CD8-positive, alpha-beta memory T cell (primary cell): ENCODE measurements around the gene COL24A1. TPM values are rescaled to one million over a fixed set of nuclear protein-coding genes. Genes with fewer than 3 reads are reported as not detected.
"Not testable (repeated sequence)": the region's sequence is repeated elsewhere in the genome, so short reads cannot be mapped to it uniquely, and the experiment has no call there.

Source experiments
- CTCF ChIA-PET: fragments of 350-600 bp; sonication (Branson Sonifier 250); formaldehyde crosslinking; loops from one replicate; lab custom pipeline; 2021; ENCODE audit warnings: antibody characterized with exemption; lab: Charles Lee
- POLR2A ChIA-PET: fragments of 350-600 bp; sonication (Branson Sonifier 250); formaldehyde crosslinking; loops from one replicate; lab custom pipeline; 2021; ENCODE audit warnings: antibody characterized with exemption; lab: Charles Lee
- DNase-seq, 5 donors: peaks; one replicate each; pipeline versions ENCODE4 v3.0.0 to v3.0.0-alpha.2; 2020 to 2022; ENCODE audit warnings: mixed read lengths in 1 of 5
- H3K27ac ChIP-seq: one replicate; pipeline ENCODE4 v1.7.0; 2013; ENCODE audit warnings: low read depth, mild to moderate bottlenecking, low read length, moderate library complexity
- H3K27me3 ChIP-seq: 2 replicates; pipeline ENCODE4 v1.7.0; 2013; ENCODE audit warnings: low read length, mild to moderate bottlenecking; ENCODE audit not compliant: insufficient read depth, poor library complexity, severe bottlenecking
- H3K36me3 ChIP-seq: 2 replicates; pipeline ENCODE4 v1.7.0; 2013; ENCODE audit warnings: mild to moderate bottlenecking, low read length, moderate library complexity; ENCODE audit not compliant: insufficient read depth
- H3K4me1 ChIP-seq: 2 replicates; pipeline ENCODE4 v1.7.0; 2013; ENCODE audit warnings: mild to moderate bottlenecking, low read length, moderate library complexity; ENCODE audit not compliant: insufficient read depth
- H3K4me3 ChIP-seq: 2 replicates; pipeline ENCODE4 v1.7.0; 2013; ENCODE audit warnings: mild to moderate bottlenecking, low read length
- H3K9me3 ChIP-seq: 2 replicates; pipeline ENCODE4 v1.7.0; 2013; ENCODE audit warnings: mild to moderate bottlenecking, low read length
- H3K27ac Mint-ChIP-seq, 8 donors: one replicate each; pipeline ENCODE4 v1.8.0; 2020 to 2021; ENCODE audit warnings: mixed read lengths in 8 of 8, mild to moderate bottlenecking in 6 of 8, inconsistent platforms in 3 of 8, moderate library complexity in 3 of 8
- H3K27me3 Mint-ChIP-seq, 2 donors: one replicate each; pipeline ENCODE4 v1.8.0; 2020 to 2021; ENCODE audit warnings: mixed read lengths in 2 of 2, mild to moderate bottlenecking in 1 of 2, moderate library complexity in 1 of 2
- H3K36me3 Mint-ChIP-seq, 3 donors: one replicate each; pipeline ENCODE4 v1.8.0; 2020 to 2021; ENCODE audit warnings: mixed read lengths in 3 of 3, inconsistent platforms in 1 of 3, mild to moderate bottlenecking in 1 of 3
- H3K4me1 Mint-ChIP-seq, 3 donors: one replicate each; pipeline ENCODE4 v1.8.0; 2020 to 2021; ENCODE audit warnings: mixed read lengths in 3 of 3, inconsistent platforms in 1 of 3, mild to moderate bottlenecking in 1 of 3
- H3K4me3 Mint-ChIP-seq, 7 donors: one replicate each; pipeline ENCODE4 v1.8.0; 2020 to 2021; ENCODE audit warnings: mixed read lengths in 7 of 7, mild to moderate bottlenecking in 6 of 7, moderate library complexity in 4 of 7, inconsistent platforms in 2 of 7
- H3K9me3 Mint-ChIP-seq, 5 donors: one replicate each; pipeline ENCODE4 v1.8.0; 2020 to 2022; ENCODE audit warnings: mixed read lengths in 5 of 5, mild to moderate bottlenecking in 3 of 5, moderate library complexity in 2 of 5, inconsistent platforms in 1 of 5
- polyA plus RNA-seq: library from polyadenylated mRNA; unstranded; fragments of 300-500 nt; fragmentation: Illumina TruSeq; gene quantifications from one replicate; pipeline ENCODE4 v1.2.3, GENCODE V29; 2021
- total RNA-seq, 2 experiments: library from RNA; stranded (reverse); gene quantifications; one replicate each; pipeline ENCODE4 v1.2.3, GENCODE V29; 2021

COL24A1 gene
- total and polyA plus RNA-seq, 3 experiments from 2014 or later: not detected

DNA sequence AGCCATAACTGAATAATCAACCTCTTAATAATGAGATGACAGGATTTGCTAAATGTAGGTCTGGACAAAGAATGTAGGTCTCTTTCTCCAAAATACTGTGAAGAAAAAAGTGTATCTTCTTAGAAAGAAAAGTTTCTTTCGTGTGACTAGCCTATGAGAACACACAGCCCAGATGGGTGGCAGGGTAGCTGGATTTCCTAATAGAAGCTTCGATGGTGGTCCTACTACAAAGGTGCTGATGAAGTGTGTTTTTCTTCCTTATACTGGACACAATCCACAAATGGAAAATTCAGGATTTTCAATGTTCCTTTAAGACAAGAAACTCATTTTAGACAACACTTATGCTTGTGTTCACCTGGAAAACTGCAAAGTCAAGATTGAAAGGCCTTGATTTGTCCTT lies 358.2 kb downstream of the COL24A1 start:
- H3K27me3 ChIP-seq: no peaks in the 10 kb centered on the region
- Mint-ChIP-seq H3K4me1 (no peaks in the 10 kb centered on the region), H3K9me3 (no peaks in the 10 kb centered on the region), H3K4me3 (no peak overlapping the region), H3K27me3 (peaks cover 0 to 1% of the 10 kb centered on the region in 2 donors), H3K36me3 (no peaks in the 10 kb centered on the region), H3K27ac (no peak overlapping the region)
- ChIA-PET CTCF (no interaction called here), POLR2A (no interaction called here)
- H3K4me3 ChIP-seq: no peak overlapping the region
- H3K27ac ChIP-seq: no peak overlapping the region
- no peaks in the 10 kb centered on the region for H3K9me3 ChIP-seq
- DNase-seq: no peak
- H3K4me1 ChIP-seq: no peaks in the 10 kb centered on the region
- H3K36me3 ChIP-seq: no peaks in the 10 kb centered on the region

DNA sequence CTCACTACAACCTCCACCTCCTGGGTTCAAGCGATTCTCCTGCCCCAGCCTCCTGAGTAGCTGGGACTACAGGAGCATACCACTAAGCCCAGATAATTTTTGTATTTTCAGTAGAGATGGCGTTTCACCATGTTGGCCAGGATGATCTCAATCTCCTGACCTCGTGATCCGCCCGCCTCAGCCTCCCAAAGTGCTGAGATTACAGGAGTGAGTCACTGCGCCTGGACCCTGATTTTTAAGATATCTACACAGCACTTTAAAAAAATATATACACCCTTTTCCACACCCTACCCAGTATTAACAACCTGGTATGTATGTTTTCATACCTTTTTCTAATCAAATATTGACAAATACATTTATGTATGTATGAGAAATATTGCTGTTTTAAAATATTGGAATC lies 379.6 kb downstream of the COL24A1 start:
- H3K36me3 Mint-ChIP-seq, H3K4me1 ChIP-seq, H3K27ac Mint-ChIP-seq, H3K9me3 Mint-ChIP-seq, H3K27me3 ChIP-seq, H3K36me3 ChIP-seq, H3K27ac ChIP-seq, H3K9me3 ChIP-seq, H3K4me3 ChIP-seq, H3K27me3 Mint-ChIP-seq, DNase-seq, CTCF ChIA-PET, POLR2A ChIA-PET, H3K4me3 Mint-ChIP-seq, H3K4me1 Mint-ChIP-seq: not testable (repeated sequence)

GRCh38 chr1:85762804-85763203 lies 393.8 kb downstream of the COL24A1 start:
- Mint-ChIP-seq H3K4me3 (no peak overlapping the region), H3K27me3 (peaks cover 0 to under 1% of the 10 kb centered on the region in 2 donors), H3K27ac (peak overlapping the region in 1 of 8 donors; percentile 61), H3K36me3 (no peaks in the 10 kb centered on the region), H3K4me1 (no peaks in the 10 kb centered on the region), H3K9me3 (peaks cover 0 to 2% (median 0%) of the 10 kb centered on the region in 5 donors)
- Histone ChIP-seq H3K36me3 (no peaks in the 10 kb centered on the region), H3K27me3 (no peaks in the 10 kb centered on the region), H3K4me3 (no peak overlapping the region), H3K4me1 (no peaks in the 10 kb centered on the region), H3K9me3 (no peaks in the 10 kb centered on the region), H3K27ac (no peak overlapping the region)
- CTCF ChIA-PET: no interaction called here
- DNase-seq: no peak
- POLR2A ChIA-PET: no interaction called here

GRCh38 chr1:85756864-85757263 lies 399.7 kb downstream of the COL24A1 start:
- H3K9me3 ChIP-seq: no peaks in the 10 kb centered on the region
- Mint-ChIP-seq H3K9me3 (peaks cover 0 to 14% (median 6%) of the 10 kb centered on the region in 5 donors), H3K4me1 (no peaks in the 10 kb centered on the region), H3K4me3 (no peak overlapping the region), H3K36me3 (no peaks in the 10 kb centered on the region), H3K27ac (no peak overlapping the region), H3K27me3 (peaks cover 0 to 3% of the 10 kb centered on the region in 2 donors)
- no peak overlapping the region for H3K4me3 ChIP-seq
- H3K27me3 ChIP-seq: no peaks in the 10 kb centered on the region
- no peak for DNase-seq
- ChIA-PET CTCF (no interaction called here), POLR2A (no interaction called here)
- no peaks in the 10 kb centered on the region for H3K36me3 ChIP-seq
- H3K4me1 ChIP-seq: no peaks in the 10 kb centered on the region
- no peak overlapping the region for H3K27ac ChIP-seq

- Histone ChIP-seq H3K27me3 (no peaks in the 10 kb centered on the region), H3K9me3 (no peaks in the 10 kb centered on the region), H3K4me3 (no peak overlapping the region), H3K36me3 (no peaks in the 10 kb centered on the region), H3K4me1 (no peaks in the 10 kb centered on the region), H3K27ac (no peak overlapping the region)
- peaks cover 0 to 3% (median 0%) of the 10 kb centered on the region in 3 donors for H3K36me3 Mint-ChIP-seq
- no peak for DNase-seq
- H3K4me3 Mint-ChIP-seq: no peak overlapping the region
- no peak overlapping the region for H3K27ac Mint-ChIP-seq
- H3K4me1 Mint-ChIP-seq: no peaks in the 10 kb centered on the region
- CTCF ChIA-PET: no interaction called here
- POLR2A ChIA-PET: no interaction called here
- H3K9me3 Mint-ChIP-seq: peaks cover 0 to 4% (median 0%) of the 10 kb centered on the region in 5 donors
- peaks cover 9 to 16% of the 10 kb centered on the region in 2 donors for H3K27me3 Mint-ChIP-seq
Observed at GRCh38 chr1:85748120-85748519, 408.5 kb downstream of the COL24A1 start.

- Mint-ChIP-seq H3K9me3 (peaks cover 0 to 4% (median 0%) of the 10 kb centered on the region in 5 donors), H3K4me1 (no peaks in the 10 kb centered on the region), H3K36me3 (peaks cover 0 to 3% (median 0%) of the 10 kb centered on the region in 3 donors), H3K4me3 (no peak overlapping the region), H3K27ac (no peak overlapping the region), H3K27me3 (peaks cover 9 to 26% of the 10 kb centered on the region in 2 donors)
- ChIA-PET POLR2A (no interaction called here), CTCF (no interaction called here)
- Histone ChIP-seq H3K9me3 (no peaks in the 10 kb centered on the region), H3K4me3 (no peak overlapping the region), H3K27me3 (no peaks in the 10 kb centered on the region), H3K36me3 (no peaks in the 10 kb centered on the region), H3K4me1 (no peaks in the 10 kb centered on the region), H3K27ac (no peak overlapping the region)
- DNase-seq: no peak
Observed at GRCh38 chr1:85746777-85747176, 409.8 kb downstream of the COL24A1 start.

GRCh38 chr1:85743814-85744213 lies 412.8 kb downstream of the COL24A1 start:
- H3K4me3 ChIP-seq: no peak overlapping the region
- ChIA-PET CTCF (no interaction called here), POLR2A (no interaction called here)
- Mint-ChIP-seq H3K27me3 (peaks cover 9 to 29% of the 10 kb centered on the region in 2 donors), H3K27ac (no peak overlapping the region), H3K36me3 (peaks cover 0 to 3% (median 0%) of the 10 kb centered on the region in 3 donors), H3K4me1 (no peaks in the 10 kb centered on the region), H3K9me3 (peaks cover 0 to 4% (median 0%) of the 10 kb centered on the region in 5 donors), H3K4me3 (no peak overlapping the region)
- no peak overlapping the region for H3K27ac ChIP-seq
- H3K36me3 ChIP-seq: no peaks in the 10 kb centered on the region
- no peaks in the 10 kb centered on the region for H3K27me3 ChIP-seq
- H3K4me1 ChIP-seq: no peaks in the 10 kb centered on the region
- DNase-seq: no peak
- H3K9me3 ChIP-seq: no peaks in the 10 kb centered on the region

- H3K27me3 Mint-ChIP-seq: peaks cover 3 to 15% of the 10 kb centered on the region in 2 donors
- no peaks in the 10 kb centered on the region for H3K36me3 ChIP-seq
- H3K9me3 ChIP-seq: no peaks in the 10 kb centered on the region
- H3K4me1 ChIP-seq: no peaks in the 10 kb centered on the region
- no peak overlapping the region for H3K27ac ChIP-seq
- no peak overlapping the region for H3K4me3 ChIP-seq
- no peaks in the 10 kb centered on the region for H3K4me1 Mint-ChIP-seq
- POLR2A ChIA-PET: no interaction called here
- H3K27me3 ChIP-seq: peaks cover 4% of the 10 kb centered on the region
- H3K9me3 Mint-ChIP-seq: no peaks in the 10 kb centered on the region
- no peak for DNase-seq
- CTCF ChIA-PET: no interaction called here
- no peaks in the 10 kb centered on the region for H3K36me3 Mint-ChIP-seq
- no peak overlapping the region for H3K4me3 Mint-ChIP-seq
- H3K27ac Mint-ChIP-seq: no peak overlapping the region
Observed at GRCh38 chr1:85734931-85735330, 421.6 kb downstream of the COL24A1 start.
